GM12878 (cell line): ENCODE measurements around the gene TNNT1. TPM values are rescaled to one million over a fixed set of nuclear protein-coding genes. Genes with fewer than 3 reads are reported as not detected.

ENCODE experiments used
- ATAC-seq: fragments of 200-7000 bp; cut with Tn5 transposase; 3 replicates; pipeline ENCODE4 v1.9.1; 2020; ENCODE audit warnings: mild to moderate bottlenecking, moderate library complexity
- Bru-seq: library from RNA; stranded (reverse); fragments of 400-500 nt; gene quantifications from one replicate; lab custom pipeline; 2021; lab: Mats Ljungman, UMichigan
- BruChase-seq, 2 experiments: library from RNA; stranded (reverse); fragments of 400-500 nt; gene quantifications; one replicate each; lab custom pipeline; 2021; lab: Mats Ljungman, UMichigan
- BruUV-seq: library from RNA; stranded (reverse); fragments of 400-500 nt; replicated peaks from 2 replicates; lab custom pipeline; 2021; lab: Mats Ljungman, UMichigan
- CTCF ChIA-PET: fragments of 300-600 bp; sonication (Branson Sonifier 250); formaldehyde crosslinking; extraction: SDS; loops from one replicate; lab custom pipeline; 2021; ENCODE audit warnings: inconsistent platforms; lab: Yijun Ruan, JAX
- POLR2A ChIA-PET: fragments of 350-600 bp; formaldehyde crosslinking; extraction: SDS; loops from one replicate; lab custom pipeline; 2021; ENCODE audit warnings: inconsistent platforms; lab: Charles Lee
- RAD21 ChIA-PET: fragments of 300-600 bp; sonication (Branson Sonifier 250); formaldehyde crosslinking; loops from one replicate; lab custom pipeline; 2023; ENCODE audit warnings: antibody characterized with exemption; ENCODE audit not compliant: unreplicated experiment; lab: Charles Lee
- SMC1A ChIA-PET: fragments of 300-600 bp; sonication (Branson Sonifier 250); formaldehyde crosslinking; loops from one replicate; lab custom pipeline; 2023; ENCODE audit not compliant: unreplicated experiment, uncharacterized antibody; lab: Charles Lee
- DNase-seq: peaks from one replicate; pipeline ENCODE4 v3.0.0-alpha.2; 2011; ENCODE audit warnings: low read depth, low spot score
- FAIRE-seq: peaks from 3 replicates; lab custom pipeline; 2011; peaks lifted over from hg19 to GRCh38; lab: Jason Lieb, UNC
- H2AFZ ChIP-seq: 2 replicates; pipeline ENCODE4 v1.6.0; 2011; ENCODE audit warnings: low read depth, low read length, control low read depth; ENCODE audit not compliant: control insufficient read depth
- H3K27ac ChIP-seq: 2 replicates; pipeline ENCODE4 v1.5.1; 2011; ENCODE audit warnings: control low read depth; ENCODE audit not compliant: control insufficient read depth, insufficient read depth
- H3K27me3 ChIP-seq, 2 experiments: replicated peaks in 1 of 2; 2 replicates each; pipeline versions ENCODE4 v1.6.0 to v1.6.1; 2011; ENCODE audit warnings: low read length in 1 of 2; ENCODE audit not compliant: control insufficient read depth in 2 of 2, insufficient read depth in 2 of 2
- H3K36me3 ChIP-seq, 2 experiments: 2 replicates each; pipeline ENCODE4 v1.5.1; 2011; ENCODE audit warnings: low read length in 1 of 2; ENCODE audit not compliant: control insufficient read depth in 2 of 2, insufficient read depth in 2 of 2
- H3K4me1 ChIP-seq: 2 replicates; pipeline ENCODE4 v1.6.1; 2011; ENCODE audit warnings: mild to moderate bottlenecking, low read length, moderate library complexity, mixed read lengths; ENCODE audit not compliant: control insufficient read depth, insufficient read depth
- H3K4me2 ChIP-seq: 2 replicates; pipeline ENCODE4 v1.6.0; 2011; ENCODE audit warnings: control low read depth; ENCODE audit not compliant: control insufficient read depth, insufficient read depth
- H3K4me3 ChIP-seq: fragments of 200-600 bp; sonication (generic); 2 replicates; pipeline ENCODE4 v1.5.1; 2016
- H3K79me2 ChIP-seq: 2 replicates; pipeline ENCODE4 v1.6.0; 2011; ENCODE audit warnings: low read length; ENCODE audit not compliant: control insufficient read depth, insufficient read depth
- H3K9ac ChIP-seq: 2 replicates; pipeline ENCODE4 v1.8.0; 2011; ENCODE audit warnings: low read length, control low read depth, mixed read lengths; ENCODE audit not compliant: control insufficient read depth, insufficient read depth
- H3K9me3 ChIP-seq: replicated peaks from 3 replicates; pipeline ENCODE4 v1.5.1; 2011; ENCODE audit warnings: mild to moderate bottlenecking, low read length; ENCODE audit not compliant: control insufficient read depth, insufficient read depth
- H4K20me1 ChIP-seq: 2 replicates; pipeline ENCODE4 v1.6.0; 2011; ENCODE audit not compliant: control insufficient read depth, insufficient read depth
- HSF1 ChIP-seq: fragments of 150-350 bp; IDR thresholded peaks from 2 replicates; pipeline ENCODE4 v1.6.1; 2014; ENCODE audit warnings: mild to moderate bottlenecking, low read depth, low read length
- POLR2AphosphoS2 ChIP-seq: IDR thresholded peaks from 2 replicates; pipeline ENCODE4 v1.6.1; 2011; ENCODE audit warnings: low read depth, mild to moderate bottlenecking, low read length, improper control_type of control experiment, moderate library complexity
- WGBS: methylation state at CpG from one replicate; pipeline ENCODE4 v1.1.6; 2016; ENCODE audit warnings: low lambda C conversion rate; ENCODE audit not compliant: insufficient replicate concordance, insufficient coverage; ENCODE audit errors: missing lambda C conversion rate; 5-methylcytosine and 5-hydroxymethylcytosine counted together
- in situ Hi-C: fragments of 300-500 bp; cut with MboI; formaldehyde crosslinking; loops from 9 replicates; pipeline ENCODE4 v1.14.3; 2018; ENCODE audit warnings: mixed read lengths
- intact Hi-C: fragments of 100-400 bp; cut with micrococcal nuclease; formaldehyde crosslinking; loops from one replicate; pipeline ENCODE4 v1.14.2; 2022; ENCODE audit not compliant: unreplicated experiment
- long read RNA-seq, 2 experiments: library from polyadenylated mRNA; unstranded; transcript quantifications; one replicate each; pipeline ENCODE4 v2.0.0, GENCODE V29; 2019 to 2020
- polyA minus RNA-seq, 3 experiments: library from RNA; depleted of rRNA, polyadenylated mRNA; stranded (reverse); fragments of >200 nt; gene quantifications; 2 replicates each; pipeline ENCODE4 v1.2.3, GENCODE V29; 2011
- polyA plus RNA-seq, 11 experiments: library from polyadenylated mRNA; depleted of rRNA in 4 of 11; unstranded in 6 of 11; stranded (reverse) in 5 of 11; fragments of >200 nt; fragmentation: Nextera tagmentation in 4 of 11; fragmentation: Illumina TruSeq in 1 of 11; extraction: Ambion mirVana in 4 of 11; extraction: Trizol in 1 of 11; gene quantifications; 1 replicate in 1 of 11; 2 replicates in 10 of 11; pipeline versions ENCODE4 v1.2.1 to v1.2.3, GENCODE V29; 2011 to 2016; ENCODE audit warnings: inconsistent platforms in 2 of 11, missing spikeins in 2 of 11, low read depth in 1 of 11
- total RNA-seq, 4 experiments: library from RNA; depleted of rRNA in 3 of 4; stranded (reverse); fragments of >200 nt in 3 of 4; fragmentation: Illumina TruSeq in 1 of 4; extraction: Trizol in 1 of 4; gene quantifications; 2 replicates each; pipeline versions ENCODE4 v1.2.1 to v1.2.3, GENCODE V29; 2013 to 2021

Gene TNNT1
- not detected in 2 replicates for total RNA-seq (2013; cell fraction: nucleolus; rRNA removed)
- total RNA-seq (2014; rRNA removed) (not detected in 2 replicates), total RNA-seq (2014; rRNA removed; fragmentation: Illumina TruSeq; extraction: Trizol) (not detected in 2 replicates), total RNA-seq (2021) (0.62 TPM in 1 of 2 replicates, not detected in the other), polyA plus RNA-seq (2011; rRNA removed) (0.26 TPM in 1 of 2 replicates, not detected in the other), polyA plus RNA-seq (2014; fragmentation: Illumina TruSeq; extraction: Trizol) (not detected in 2 replicates), polyA plus RNA-seq (2014; fragmentation: Nextera tagmentation; extraction: Ambion mirVana) (not detected), polyA plus RNA-seq (2014; rRNA removed) (not detected in 2 replicates), polyA plus RNA-seq (2016; fragmentation: Nextera tagmentation; extraction: Ambion mirVana) (under 1 TPM in 1 of 2 experiments, not detected in 1; 0.37 TPM), polyA minus RNA-seq (2011; rRNA and poly(A)+ RNA removed) (0.67 TPM in 1 of 2 replicates, not detected in the other), Bru-seq, nascent RNA (percentile 14 among the genes with signal in this experiment), BruChase-seq, experiment 1, labeled RNA remaining after a 6-hour chase (percentile 16 among the genes with signal in this experiment), BruChase-seq, experiment 2, labeled RNA remaining after a 2-hour chase (percentile 17 among the genes with signal in this experiment)
- not detected for polyA plus RNA-seq (2011; ENCODE audit: low read depth)
- 0.15 TPM in 1 of 2 replicates, not detected in the other for polyA plus RNA-seq (2011; cell fraction: cytosol; rRNA removed)
- 0.21 TPM in 1 of 2 replicates, not detected in the other for polyA plus RNA-seq (2011; cell fraction: nucleus; rRNA removed)
- polyA plus RNA-seq (2012): 0.13 TPM in 1 of 2 replicates, not detected in the other
- not detected in 2 replicates for polyA minus RNA-seq (2011; cell fraction: cytosol; rRNA and poly(A)+ RNA removed)
- polyA minus RNA-seq (2011; cell fraction: nucleus; rRNA and poly(A)+ RNA removed): 0.24 TPM in 1 of 2 replicates, not detected in the other
- long read RNA-seq, experiment 1: 0 reads
- long read RNA-seq, experiment 2: 0 reads

- SMC1A ChIA-PET: no interaction called here
- CTCF ChIA-PET: no interaction called here
- no TSS peak for BruUV-seq
- DNase-seq: no peak
- H3K36me3 ChIP-seq: no peaks in the 10 kb centered on the region
- no peaks in the 10 kb centered on the region for H4K20me1 ChIP-seq
- no peak within 1 kb of the TSS for H3K9ac ChIP-seq
- H3K27ac ChIP-seq: no peak within 1 kb of the TSS
- in situ Hi-C loops: no loop called here
- H3K4me3 ChIP-seq: no peak within 1 kb of the TSS
- intact Hi-C loops: no loop called here
- 18% methylated on average over 17 of the region's 18 CpGs for WGBS
- TF ChIP-seq POLR2AphosphoS2 (no peak), HSF1 (no peak)
- POLR2A ChIA-PET: no interaction called here
- no peak; the same call in 2 of the 3 replicates for ATAC-seq
- no peaks in the 10 kb centered on the region for H3K4me1 ChIP-seq
- no peaks in the 10 kb centered on the region for H3K79me2 ChIP-seq
- H3K9me3 ChIP-seq: no peaks in the 10 kb centered on the region; the same call in 2 of the 3 replicates
- no peaks in the 10 kb centered on the region; a peak in 1 of 4 replicates for H3K27me3 ChIP-seq
- RAD21 ChIA-PET: no interaction called here
- no peak within 1 kb of the TSS for H2AFZ ChIP-seq
- FAIRE-seq: no peak
- no peak within 1 kb of the TSS for H3K4me2 ChIP-seq
Observed at GRCh38 chr19:55149078-55150003, at the start of gene TNNT1. TNNT1 (minus strand) TSS chr19:55149206; CDS start chr19:55147157, 2,049 bp downstream.
